NOMO-1 (cell line): Measurements from ENCODE around the gene PROX1.

Experiments used
- DNase-seq, 2 experiments: peaks; one replicate each; lab custom pipeline; 2025; ENCODE audit not compliant: unreplicated experiment in 2 of 2; lab: John Stamatoyannopoulos, UW

The PROX1 gene

GRCh38 chr1:213979751-213980586 lies 7.8 kb upstream of the PROX1 start:
- DNase-seq: no peak

GRCh38 chr1:213980906-213981305 lies 6.9 kb upstream of the PROX1 start:
- no peak for DNase-seq

DNA sequence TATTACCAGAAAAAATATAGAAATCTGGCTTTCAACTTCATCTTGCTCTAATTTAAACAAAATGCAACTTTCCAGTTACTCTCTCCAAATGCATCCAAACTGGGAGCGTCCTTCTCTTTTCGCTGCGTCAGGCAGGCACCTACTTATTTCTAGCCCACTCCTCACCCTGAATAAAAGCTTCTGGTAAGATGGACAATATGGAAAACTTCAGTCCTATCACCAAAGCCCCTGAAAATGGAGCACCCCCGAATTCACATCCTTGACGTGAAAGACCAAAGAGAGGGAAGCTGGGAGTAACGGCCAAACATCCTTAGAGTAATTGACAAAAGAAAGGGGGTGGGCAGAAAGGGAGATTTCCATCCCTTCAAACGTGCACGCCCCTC lies 5.5 kb upstream of the PROX1 start:
- no peak for DNase-seq

- DNase-seq: no peak
Observed at GRCh38 chr1:213982672-213983492, 4.9 kb upstream of the PROX1 start.

DNA sequence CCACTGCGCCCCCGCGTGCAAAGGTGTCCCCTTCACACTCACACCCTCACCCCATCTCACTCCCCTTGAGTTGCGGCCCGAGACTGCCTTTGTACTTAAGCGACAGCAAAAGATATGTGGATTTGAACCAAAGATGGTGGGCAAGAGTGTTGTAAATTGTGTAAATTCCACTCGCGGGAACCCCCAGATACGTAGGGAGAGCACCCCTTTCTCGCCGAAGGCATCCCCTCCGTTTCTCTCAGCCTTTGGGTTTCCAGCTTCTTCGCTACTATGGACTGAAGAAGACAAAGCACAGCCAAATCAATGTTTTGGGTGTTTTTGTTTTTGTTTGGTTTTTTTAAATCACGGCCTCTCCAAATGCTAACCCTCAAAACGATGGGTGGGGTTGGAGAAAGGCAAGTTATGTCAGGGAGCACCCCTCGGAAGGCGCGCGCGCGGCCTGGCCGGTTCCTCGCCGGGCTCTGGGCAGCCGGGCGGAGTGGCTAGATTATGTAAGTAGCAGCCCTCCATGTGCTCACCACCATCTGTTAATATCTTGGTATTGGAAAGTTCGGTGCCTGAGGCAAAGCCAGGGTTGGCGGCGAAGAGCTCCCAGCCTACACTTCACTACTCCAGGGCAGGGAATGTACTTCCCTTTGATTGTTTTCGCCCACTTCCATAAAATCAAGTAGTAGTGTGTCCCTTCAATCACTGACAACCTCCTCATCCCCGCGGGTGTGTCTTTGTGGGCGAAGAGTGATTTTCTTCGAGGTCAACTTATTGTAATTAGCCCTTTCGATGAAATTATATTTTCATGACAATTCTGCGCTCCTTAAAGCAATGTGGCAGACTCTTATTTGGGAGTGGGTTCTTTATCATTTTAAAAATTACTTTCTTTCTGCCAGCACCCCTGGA lies 4.0 kb upstream of the PROX1 start:
- no peak for DNase-seq

DNA sequence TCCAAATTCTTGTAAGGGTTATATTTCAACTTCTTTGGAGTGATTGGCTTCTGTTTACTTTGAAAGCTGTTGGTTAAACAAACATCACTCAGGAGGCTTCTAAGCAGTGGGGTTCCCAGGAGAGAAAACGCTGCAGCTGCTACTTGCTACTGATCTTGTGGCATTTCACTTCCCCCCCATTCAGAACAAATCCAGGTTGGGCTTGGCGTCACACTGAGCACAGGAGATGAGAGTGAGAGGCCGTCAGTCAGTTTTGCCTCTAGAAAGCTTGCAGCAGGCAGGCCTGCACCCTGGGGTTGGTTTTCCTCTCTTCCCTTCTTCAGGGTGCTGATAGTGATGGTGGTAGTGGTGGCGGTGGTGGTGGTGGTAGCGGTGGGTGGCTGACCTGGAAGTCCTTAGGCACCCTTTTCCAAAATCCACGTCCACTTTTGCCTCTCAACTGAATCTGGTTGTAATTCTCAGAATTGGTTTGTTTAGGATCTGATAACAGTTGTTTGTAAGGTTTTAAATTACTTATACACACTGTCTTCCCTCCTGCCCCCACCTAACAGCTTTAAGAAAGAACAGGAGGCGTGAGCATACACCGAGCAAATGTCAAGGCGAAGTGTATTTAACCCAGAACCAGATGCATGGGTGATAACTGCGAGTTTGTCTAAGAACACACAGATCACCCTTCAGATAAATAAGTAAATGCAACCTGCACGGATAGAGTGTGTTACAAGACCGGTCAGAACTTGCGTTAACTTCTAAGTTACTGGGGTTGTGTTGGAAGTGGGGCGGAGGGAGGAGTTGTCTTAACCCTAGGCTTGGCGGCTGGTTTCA lies 3.2 kb upstream of the PROX1 start:
- no peak for DNase-seq

- peak in 1 of 2 experiments; percentile 1 for DNase-seq
Observed at GRCh38 chr1:213985209-213986019, 2.4 kb upstream of the PROX1 start.

DNA sequence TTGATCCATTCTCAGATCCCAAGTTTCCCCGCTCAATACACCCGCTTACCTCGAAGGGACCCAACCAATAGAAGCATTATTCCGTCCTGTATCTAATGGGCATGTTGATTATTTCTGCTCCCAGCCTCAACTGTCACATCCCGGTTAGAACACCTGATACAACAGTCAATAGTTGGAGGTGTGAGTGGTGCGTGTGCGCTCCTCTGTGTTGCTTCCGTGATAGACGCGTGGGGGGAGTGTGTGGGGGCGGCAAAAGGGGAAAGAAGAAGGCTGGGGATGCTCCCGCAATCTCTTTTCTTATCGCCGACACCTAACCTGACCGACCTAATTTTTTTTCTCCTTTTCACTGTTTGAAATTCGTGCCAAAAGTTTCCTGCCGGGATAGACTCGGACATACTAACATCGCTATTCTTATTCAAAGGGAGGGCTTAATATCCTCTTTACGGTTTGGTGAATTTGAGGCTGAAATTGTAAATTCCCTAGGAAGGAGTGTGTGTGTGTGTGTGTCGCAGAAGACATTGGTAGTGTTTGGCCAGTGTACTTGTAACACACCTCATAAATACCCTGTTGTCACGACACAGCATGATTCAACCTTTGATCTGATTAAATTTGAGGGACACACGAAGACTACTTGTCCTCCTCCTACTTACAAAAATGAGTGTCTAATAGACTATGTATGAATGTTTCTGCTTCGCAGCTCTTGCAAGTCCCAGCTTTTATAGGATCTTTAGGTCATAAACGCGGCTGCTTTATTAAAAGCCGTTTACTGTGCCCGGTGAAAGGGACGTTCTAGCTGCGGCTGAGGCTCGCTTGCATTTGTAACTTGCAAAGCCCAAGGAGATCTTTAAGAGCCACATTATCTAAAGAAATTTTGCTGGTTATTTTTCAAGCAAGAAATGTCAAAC lies 1.5 kb upstream of the PROX1 start:
- DNase-seq: no peak

GRCh38 chr1:213986925-213987250 lies 885 bp upstream of the PROX1 start:
- no peak for DNase-seq

DNA sequence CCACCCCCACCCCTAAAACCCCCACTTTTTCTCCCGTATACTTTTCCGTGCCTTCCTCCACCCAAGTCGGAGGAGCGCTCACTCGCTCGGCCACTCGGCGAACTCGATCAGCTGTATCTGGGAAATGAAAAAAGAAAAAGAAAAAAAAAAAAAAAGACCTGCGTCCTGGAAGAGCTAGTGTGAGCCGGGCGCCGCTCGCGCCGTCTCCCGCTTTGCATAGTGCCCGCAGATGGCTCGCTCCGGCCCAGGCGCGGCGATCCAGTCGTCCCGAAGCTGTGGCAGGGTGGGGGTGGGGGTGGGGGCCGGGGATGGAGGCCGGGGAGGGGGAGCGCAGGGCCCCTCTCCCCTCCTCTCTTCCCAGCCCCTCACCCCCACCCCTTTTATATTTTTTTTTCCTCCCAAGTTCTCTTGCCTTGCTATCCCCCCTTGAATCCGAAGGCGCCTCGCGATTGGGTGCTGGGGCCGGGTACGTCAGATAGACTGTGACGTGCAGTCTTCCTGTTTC lies 299 bp upstream of the PROX1 start:
- no peak for DNase-seq

- DNase-seq: no peak
Observed at GRCh38 chr1:213988507-213989001, 781 bp downstream of the PROX1 start.

DNA sequence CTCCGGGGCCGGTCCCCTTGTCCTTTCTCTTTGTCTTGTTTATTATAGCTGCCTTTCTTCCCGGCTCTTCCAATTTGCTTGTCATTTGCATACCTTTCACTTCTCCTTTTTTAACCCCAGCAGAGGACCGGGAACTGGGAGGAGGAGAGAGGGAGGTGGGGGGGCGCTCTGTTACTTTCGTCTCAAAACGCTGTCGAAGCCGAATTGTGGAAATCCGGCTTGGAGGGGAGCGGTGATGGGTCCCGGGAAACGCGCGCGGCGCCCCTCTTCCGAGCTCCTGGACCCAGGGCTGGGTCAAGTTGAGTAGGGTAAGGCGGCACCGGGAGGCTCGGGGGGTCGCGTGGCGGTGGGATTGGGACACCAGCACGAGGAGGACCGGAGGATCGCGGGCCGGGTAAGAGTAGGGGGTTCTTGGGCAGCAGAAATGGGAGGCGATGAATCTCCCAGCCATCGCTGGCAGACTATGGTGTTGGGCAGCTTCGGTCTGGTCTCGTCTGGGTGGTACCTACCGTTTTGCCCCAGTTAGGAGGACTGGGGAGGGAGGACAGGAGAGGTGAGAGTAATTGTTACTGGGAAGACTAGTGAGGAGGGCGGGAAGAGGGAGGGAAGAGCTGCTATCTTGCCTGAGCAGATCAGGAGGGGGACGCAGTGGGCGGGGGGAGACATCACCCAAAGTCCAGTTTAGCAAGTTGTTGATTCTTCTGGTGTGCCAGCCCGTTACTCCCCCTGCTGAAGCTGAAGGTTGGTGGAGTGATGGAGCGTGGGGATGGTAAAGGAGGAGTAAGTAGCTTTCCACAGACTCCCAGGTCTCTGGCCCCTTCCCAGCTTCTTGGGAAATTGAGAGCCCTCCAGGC lies 1.5 kb downstream of the PROX1 start:
- DNase-seq: peak; percentile 8 to 28

GRCh38 chr1:213993929-213994328 lies 6.2 kb downstream of the PROX1 start:
- no peak for DNase-seq

GRCh38 chr1:213994888-213995287 lies 7.1 kb downstream of the PROX1 start:
- no peak for DNase-seq

GRCh38 chr1:213995603-213996002 lies 7.8 kb downstream of the PROX1 start:
- no peak for DNase-seq

DNA sequence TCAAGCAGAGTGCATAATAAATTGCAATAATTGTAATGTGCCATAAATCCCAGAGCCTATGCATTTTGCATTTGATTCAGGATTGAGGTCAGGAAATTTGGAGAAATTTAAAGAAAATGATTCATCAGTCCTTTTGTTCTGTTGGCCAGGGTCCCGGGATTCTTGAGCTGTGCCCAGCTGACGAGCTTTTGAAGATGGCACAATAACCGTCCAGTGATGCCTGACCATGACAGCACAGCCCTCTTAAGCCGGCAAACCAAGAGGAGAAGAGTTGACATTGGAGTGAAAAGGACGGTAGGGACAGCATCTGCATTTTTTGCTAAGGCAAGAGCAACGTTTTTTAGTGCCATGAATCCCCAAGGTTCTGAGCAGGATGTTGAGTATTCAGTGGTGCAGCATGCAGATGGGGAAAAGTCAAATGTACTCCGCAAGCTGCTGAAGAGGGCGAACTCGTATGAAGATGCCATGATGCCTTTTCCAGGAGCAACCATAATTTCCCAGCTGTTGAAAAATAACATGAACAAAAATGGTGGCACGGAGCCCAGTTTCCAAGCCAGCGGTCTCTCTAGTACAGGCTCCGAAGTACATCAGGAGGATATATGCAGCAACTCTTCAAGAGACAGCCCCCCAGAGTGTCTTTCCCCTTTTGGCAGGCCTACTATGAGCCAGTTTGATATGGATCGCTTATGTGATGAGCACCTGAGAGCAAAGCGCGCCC lies 8.7 kb downstream of the PROX1 start:
- no peak for DNase-seq
